ENCODE measurements around the gene RPS6KC1.
"Not testable (repeated sequence)": the region's sequence is repeated elsewhere in the genome, so short reads cannot be mapped to it uniquely, and the experiment has no call there.

Gene RPS6KC1

GRCh38 chr1:213055767-213056166, 4.7 kb downstream of the RPS6KC1 start:
- no peak for DNase-seq (ENCODE audit: low read depth in 2 of 2)

GRCh38 chr1:213057264-213058059, 6.4 kb downstream of the RPS6KC1 start:
- DNase-seq (ENCODE audit: low read depth in 2 of 2): no peak

GRCh38 chr1:213060836-213061235, 9.8 kb downstream of the RPS6KC1 start:
- no peak for DNase-seq (ENCODE audit: low read depth in 2 of 2)

GRCh38 chr1:213061263-213061662, 10.2 kb downstream of the RPS6KC1 start:
- no peak for DNase-seq (ENCODE audit: low read depth in 2 of 2)

- no peak for DNase-seq (ENCODE audit: low read depth in 2 of 2)
Observed at GRCh38 chr1:213065800-213066199, 14.8 kb downstream of the RPS6KC1 start.

- DNase-seq (ENCODE audit: low read depth in 2 of 2): no peak
Observed at GRCh38 chr1:213066363-213066762, 15.3 kb downstream of the RPS6KC1 start.

- no peak for DNase-seq (ENCODE audit: low read depth in 2 of 2)
Observed at GRCh38 chr1:213067352-213067751, 16.3 kb downstream of the RPS6KC1 start.

- no peak for DNase-seq (ENCODE audit: low read depth in 2 of 2)
Observed at GRCh38 chr1:213070406-213070805, 19.4 kb downstream of the RPS6KC1 start.

GRCh38 chr1:213075725-213076124, 24.7 kb downstream of the RPS6KC1 start:
- DNase-seq (ENCODE audit: low read depth in 2 of 2): no peak

- no peak for DNase-seq (ENCODE audit: low read depth in 2 of 2)
Observed at GRCh38 chr1:213082420-213083111, 31.5 kb downstream of the RPS6KC1 start.

GRCh38 chr1:213083112-213083445, 32.0 kb downstream of the RPS6KC1 start:
- DNase-seq (ENCODE audit: low read depth in 2 of 2): no peak

GRCh38 chr1:213087911-213088310, 36.9 kb downstream of the RPS6KC1 start:
- no peak for DNase-seq (ENCODE audit: low read depth in 2 of 2)

- no peak for DNase-seq (ENCODE audit: low read depth in 2 of 2)
Observed at GRCh38 chr1:213089924-213090677, 39.1 kb downstream of the RPS6KC1 start.

GRCh38 chr1:213094446-213094845, 43.4 kb downstream of the RPS6KC1 start:
- DNase-seq (ENCODE audit: low read depth in 2 of 2): no peak

GRCh38 chr1:213095467-213095866, 44.4 kb downstream of the RPS6KC1 start:
- no peak for DNase-seq (ENCODE audit: low read depth in 2 of 2)

GRCh38 chr1:213099682-213100399, 48.8 kb downstream of the RPS6KC1 start:
- no peak for DNase-seq (ENCODE audit: low read depth in 2 of 2)

- DNase-seq (ENCODE audit: low read depth in 2 of 2): not testable (repeated sequence)
Observed at GRCh38 chr1:213100565-213100964, 49.5 kb downstream of the RPS6KC1 start.

GRCh38 chr1:213103377-213104306, 52.6 kb downstream of the RPS6KC1 start:
- no peak for DNase-seq (ENCODE audit: low read depth in 2 of 2)

- no peak for DNase-seq (ENCODE audit: low read depth in 2 of 2)
Observed at GRCh38 chr1:213104604-213105003, 53.6 kb downstream of the RPS6KC1 start.

GRCh38 chr1:213106298-213106697, 55.3 kb downstream of the RPS6KC1 start:
- no peak for DNase-seq (ENCODE audit: low read depth in 2 of 2)

- no peak for DNase-seq (ENCODE audit: low read depth in 2 of 2)
Observed at GRCh38 chr1:213107613-213108012, 56.6 kb downstream of the RPS6KC1 start.

Data from stimulated activated CD8-positive, alpha-beta memory T cell treated with anti-CD3 and anti-CD28 coated beads, Interleukin-2, amount 100 ng/mL, for 48 hours (primary cell).